Fibroblast of skin of left quadriceps (primary cell): ENCODE results near the gene CYYR1.
"Not testable (repeated sequence)": the region's sequence is repeated elsewhere in the genome, so short reads cannot be mapped to it uniquely, and the experiment has no call there.

ENCODE experiments used
- DNase-seq, 2 experiments: peaks; one replicate each; pipeline ENCODE4 v3.0.0-alpha.2; 2013; ENCODE audit warnings: low read depth in 2 of 2

CYYR1 gene

DNA sequence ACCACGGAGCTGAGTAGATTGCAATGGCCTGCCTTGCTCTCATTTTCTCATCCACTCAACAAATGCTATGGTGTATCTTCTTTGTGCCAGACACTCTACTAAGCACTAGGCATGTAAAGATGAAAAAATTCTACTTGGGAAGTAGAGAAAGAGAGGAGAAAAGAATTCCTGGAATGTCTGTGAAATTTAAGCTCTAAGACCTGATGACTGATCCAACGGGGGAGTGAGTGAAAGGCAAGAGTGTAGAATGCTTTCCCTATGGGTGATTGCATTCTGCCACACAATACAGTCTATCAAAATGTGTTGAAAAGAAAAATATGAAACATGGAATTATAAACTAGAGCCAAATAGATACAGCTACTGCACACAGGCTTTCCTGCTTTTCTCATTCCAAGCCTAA, 82.3 kb downstream of the CYYR1 start:
- peak; percentile 76 to 77 for DNase-seq

DNA sequence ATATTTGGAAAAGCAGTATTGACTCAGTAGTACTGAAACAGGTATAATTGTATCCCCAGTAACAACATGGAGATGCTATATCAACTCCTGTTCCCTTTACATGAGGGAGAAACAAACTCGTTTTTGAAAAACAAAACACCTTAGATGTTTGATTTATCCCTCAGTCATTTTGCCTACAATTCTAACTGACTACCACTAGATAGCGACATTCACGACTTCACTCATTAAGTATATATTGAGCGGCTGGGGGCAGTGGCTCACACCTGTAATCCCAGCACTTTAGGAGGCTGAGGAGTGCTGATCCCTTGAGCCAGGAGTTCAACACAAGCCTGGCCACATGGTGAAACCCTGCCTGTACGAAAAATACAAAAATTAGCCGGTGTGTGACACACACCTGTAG, 83.3 kb downstream of the CYYR1 start:
- no peak for DNase-seq

DNA sequence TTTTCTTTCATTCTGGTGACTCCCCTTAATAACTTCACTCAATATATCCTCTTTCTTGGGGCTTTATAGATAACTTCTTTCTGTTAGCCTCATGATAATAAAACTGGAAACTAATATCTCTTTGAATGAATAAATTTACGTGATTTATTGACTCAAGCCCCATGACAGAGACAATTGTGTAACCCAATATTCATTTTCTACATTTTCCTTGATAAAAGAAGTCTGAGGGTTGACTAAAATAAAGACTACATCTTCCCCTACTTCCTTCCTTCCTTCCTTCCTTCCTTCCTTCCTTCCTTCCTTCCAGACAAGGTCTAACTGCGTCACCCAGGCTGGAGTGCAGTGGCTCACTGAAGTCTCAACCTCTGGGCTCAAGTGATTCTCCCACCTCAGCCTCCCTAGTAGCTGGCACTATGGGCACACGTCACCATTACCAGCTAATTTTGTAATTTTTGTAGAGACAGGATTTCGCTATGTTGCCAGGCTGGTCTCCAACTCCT, 85.1 kb downstream of the CYYR1 start:
- DNase-seq: no peak

DNA sequence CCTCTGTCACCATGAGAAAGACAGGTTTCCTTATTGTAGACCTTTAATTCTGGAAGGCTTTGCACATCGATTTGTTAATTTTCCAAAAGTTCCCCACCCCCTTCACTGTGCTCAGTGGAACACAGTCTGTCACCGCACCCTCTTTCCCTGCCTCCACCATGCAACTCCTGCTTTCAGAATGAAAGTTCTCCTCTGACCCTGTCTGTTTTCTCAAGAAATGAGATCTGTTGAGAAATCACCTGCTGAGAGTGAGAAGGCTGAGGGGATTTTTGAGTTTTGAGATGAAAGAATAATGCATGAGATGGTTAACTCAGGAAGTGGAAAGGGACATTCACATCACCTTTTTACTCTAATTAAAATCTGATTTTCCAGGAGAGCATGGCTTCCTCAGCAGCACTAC, 99.6 kb downstream of the CYYR1 start:
- no peak for DNase-seq

DNA sequence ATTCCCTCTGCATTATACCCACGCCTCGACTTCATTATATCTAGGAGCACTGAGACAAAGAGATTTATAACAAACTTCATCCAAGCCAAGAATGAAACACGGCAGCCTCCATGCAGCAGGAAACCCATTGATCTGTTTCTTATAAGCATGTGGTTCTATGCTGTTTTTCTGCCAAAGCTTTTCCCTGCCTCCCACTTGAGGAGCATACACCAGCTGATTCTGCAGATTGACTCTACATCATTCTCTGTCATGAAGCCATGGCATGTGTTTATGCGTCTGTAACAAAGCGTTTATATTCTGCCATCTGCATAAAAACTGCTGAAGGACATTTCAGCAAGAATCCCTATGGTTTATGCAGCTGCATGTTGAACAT, 102.0 kb downstream of the CYYR1 start:
- peak in 1 of 2 experiments; percentile 37 for DNase-seq

DNA sequence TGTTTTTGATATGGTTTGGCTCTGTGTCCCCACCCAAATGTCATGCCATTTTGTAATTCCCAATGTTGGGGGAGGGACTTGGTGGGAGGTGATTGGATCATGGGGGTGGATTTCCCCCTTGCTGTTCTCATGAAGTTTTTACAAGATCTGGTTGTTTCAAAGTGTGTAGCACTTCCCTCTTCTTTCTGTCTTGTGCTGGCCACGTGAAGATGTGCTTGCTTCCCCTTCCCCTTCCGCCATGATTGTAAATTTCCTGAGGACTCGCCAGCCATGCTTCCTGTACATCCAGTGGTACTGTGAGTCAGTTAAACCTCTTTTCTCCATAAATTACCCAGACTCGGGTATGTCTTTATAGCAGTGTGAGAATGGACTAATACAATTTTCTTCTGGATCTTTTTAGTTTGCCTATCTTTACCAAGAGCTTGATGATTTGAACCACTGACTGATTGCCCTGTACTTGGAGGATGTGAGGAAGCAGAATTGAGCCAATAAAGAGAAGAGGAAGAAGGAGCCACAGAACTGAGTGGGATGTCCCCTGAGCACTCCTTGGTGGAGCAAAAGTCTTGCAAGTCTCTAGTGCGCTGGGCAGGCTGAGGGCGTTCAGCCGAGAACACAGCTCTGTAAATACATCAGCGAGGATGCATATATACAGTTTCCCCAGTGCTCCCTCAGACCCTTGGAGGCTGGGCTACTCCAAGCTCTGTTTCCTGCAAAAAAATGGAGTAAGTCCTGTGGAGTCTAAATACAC, 102.6 kb downstream of the CYYR1 start:
- DNase-seq: no peak

DNA sequence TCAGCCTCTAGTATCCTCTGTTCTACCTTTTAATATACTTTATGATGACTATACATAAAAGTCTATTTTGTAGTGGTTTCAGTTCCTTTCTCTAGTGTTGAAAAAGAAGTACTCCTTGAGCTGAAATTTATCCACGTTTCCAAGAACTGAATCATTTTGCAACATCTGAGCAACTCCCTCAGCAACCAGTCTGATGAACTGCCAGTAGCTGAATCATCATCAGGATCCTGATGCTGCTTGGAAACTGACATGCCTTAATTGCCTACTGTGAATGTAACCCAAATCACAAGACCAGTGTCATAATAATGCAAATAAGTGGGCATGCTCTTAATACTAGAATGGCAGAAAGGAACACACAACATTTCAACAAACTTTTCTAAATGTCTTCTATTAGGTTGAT, 103.3 kb downstream of the CYYR1 start:
- DNase-seq: peak; percentile 81

DNA sequence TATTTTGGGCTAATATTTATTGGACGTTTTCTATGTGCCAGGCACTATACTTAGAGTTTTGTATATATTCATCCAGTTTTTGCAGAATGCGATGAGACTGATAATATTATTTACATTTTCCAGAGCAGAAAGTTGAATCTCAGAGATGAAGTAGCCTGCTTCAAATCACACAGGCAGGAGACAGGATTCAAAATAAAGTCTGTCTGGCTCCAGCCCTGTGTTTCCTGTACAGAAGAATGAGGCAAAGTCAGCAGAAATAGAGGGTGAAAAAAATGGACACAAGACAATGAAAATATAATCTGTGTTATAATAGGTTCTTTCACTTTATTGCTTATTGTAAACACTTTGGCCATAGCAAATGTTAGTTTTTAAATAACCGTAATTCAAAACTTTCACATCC, 107.2 kb downstream of the CYYR1 start:
- no peak for DNase-seq

DNA sequence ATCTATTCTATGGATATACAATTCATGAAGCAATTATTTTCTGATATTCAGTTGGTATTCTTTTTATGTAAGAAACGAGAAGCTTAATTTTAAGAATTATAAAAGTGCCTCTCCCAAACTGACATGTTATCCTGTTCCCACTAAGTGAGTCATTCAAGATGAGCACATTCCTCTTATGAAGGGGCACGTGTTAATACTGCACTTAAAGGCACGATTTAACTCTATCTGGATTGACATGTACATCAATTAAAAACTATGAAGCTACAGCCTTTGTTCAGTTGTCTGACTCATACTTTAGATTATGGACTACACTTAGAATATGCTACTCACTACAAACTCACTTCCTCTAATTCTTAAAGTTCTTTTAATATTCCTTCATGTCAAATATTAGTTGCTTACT, 111.6 kb downstream of the CYYR1 start:
- no peak for DNase-seq

DNA sequence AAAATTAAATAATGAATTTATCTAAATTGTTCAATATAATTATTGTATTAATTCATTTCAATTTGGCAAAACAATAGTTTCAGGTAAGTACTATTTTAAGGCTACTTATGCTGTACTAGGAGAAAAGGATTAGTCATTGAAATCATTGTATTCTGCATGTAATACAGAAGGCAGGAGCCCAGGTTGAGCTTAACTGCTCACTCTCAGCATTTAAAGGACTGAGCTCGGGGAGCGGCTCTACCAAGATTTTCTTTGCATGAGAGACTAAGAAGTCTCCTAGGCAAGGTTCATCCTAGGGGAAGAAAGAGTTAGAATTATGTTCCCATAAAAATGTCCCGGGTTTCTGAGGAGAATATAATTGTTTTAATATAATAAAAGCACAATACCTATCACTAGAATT, 112.5 kb downstream of the CYYR1 start:
- DNase-seq: no peak

DNA sequence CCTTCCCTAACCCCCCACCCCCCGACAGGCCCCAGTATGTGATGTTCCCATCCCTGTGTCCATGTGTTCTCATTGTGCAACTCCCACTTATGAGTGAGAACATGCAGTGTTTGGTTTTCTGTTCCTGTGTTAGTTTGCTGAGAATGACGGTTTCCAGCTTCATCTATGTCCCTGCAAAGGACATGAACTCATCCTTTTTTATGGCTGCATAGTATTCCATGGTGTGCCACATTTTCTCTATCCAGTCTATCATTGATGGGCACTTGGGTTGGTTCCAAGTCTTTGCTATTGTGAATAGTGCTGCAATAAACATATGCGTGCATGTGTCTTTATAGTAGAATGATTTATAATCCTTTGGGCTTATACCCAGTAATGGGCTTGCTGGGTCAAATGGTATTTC, 114.2 kb downstream of the CYYR1 start:
- not testable (repeated sequence) for DNase-seq

DNA sequence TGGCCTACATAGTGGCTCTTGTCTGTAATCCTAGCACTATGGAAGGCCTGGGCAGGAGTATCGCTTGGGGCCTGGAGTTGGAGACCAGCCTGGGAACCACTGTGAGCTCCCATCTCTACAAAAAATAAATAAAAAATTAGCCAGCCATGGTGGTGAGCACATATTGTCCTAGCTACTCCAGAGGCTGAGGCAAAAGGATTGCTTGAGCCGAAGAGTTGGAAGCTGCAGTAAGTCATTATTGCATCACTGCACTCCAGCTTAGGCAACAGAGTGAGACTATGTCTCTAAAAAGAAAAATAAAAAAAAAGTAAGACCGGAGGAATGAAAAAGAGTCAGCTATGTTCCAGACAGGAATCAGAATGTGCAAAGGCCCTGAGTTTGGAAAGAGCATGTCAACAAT, 115.3 kb downstream of the CYYR1 start:
- DNase-seq: no peak

DNA sequence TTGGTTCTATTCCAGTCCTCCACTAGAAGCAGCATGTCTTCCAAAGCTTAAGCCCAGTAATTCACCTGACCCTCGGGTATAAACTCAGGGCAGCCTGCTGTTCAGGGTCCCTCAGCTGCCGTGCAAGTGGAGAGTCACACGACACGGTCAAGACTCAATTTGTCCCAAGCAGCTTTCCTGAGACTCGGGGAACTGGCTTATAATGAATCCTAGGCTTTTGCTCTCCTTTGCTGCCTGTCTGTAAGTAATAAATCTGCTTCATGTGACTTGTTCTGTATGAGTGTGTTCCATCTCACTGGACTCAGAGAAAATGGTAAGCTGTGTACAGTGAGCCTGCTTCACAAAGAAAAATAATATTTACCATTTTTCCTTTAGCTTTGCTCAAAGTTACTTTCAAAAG, 119.8 kb downstream of the CYYR1 start:
- DNase-seq: no peak

DNA sequence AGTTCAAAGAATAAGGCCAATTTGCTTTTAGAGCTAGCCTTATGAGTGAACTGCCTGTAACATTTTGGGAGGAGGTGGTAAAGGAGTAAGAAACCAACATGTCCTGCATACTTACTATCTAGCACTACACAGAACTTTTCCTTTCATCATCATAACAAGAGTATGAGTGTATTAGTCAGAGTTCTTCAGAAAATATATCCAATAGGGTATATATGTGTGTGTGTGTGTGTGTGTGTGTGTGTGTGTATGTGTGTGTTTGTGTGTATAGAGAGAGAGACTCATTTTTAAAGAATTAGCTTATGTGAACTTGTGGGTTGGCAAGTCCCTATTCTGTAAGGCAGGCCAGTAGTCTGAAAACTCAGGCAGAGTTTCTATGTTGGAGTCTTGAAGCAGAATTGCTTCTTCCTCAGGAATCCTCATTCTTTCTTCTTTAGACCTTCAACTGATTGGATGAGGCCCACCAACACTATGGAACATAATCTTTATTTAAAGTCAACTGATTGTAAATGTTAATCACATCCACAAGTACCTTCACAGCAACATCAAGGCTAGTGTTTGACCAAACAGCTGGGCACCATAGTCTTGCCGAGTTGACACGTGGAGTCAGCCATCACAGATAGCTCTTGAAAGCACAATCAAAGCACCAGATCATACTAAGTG, 121.9 kb downstream of the CYYR1 start:
- DNase-seq: no peak

DNA sequence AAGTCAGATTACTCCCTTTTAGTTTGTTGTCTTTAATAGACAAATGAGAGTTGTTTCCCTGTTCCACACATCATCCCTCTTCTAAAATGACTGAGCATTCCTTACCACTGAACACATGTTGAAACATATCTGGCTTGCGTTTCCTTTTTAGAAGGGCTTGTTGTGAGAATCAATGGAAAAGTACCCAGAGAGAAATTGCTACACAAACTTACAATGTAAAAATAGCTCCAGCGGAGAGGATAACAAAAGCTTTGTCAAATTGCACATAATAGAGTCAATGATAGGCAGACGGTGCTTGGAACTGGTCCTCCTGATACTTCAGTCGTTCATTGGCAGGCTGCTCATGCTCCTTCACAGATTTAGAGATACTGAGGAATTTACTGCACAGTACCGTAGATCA, 123.9 kb downstream of the CYYR1 start:
- DNase-seq: peak; percentile 63

DNA sequence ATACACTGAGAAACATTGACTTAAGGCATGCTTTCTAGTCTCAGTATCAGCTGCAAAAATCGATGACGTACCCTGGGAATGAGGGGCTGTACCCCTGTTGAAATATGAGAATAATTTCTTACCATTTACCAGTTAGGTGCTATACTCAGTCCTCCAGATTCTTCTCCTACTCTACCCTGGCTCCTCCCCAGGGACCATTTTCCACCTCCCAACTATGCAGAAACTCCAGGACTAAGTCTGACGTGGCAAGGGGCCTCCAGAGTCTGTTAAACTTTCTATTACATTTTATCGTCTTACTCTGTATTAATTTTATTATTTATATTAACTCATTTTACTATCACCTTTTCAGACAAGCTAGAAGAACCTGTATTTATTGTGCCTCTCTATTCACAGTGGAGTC, 124.3 kb downstream of the CYYR1 start:
- DNase-seq: peak; percentile 32 to 38

DNA sequence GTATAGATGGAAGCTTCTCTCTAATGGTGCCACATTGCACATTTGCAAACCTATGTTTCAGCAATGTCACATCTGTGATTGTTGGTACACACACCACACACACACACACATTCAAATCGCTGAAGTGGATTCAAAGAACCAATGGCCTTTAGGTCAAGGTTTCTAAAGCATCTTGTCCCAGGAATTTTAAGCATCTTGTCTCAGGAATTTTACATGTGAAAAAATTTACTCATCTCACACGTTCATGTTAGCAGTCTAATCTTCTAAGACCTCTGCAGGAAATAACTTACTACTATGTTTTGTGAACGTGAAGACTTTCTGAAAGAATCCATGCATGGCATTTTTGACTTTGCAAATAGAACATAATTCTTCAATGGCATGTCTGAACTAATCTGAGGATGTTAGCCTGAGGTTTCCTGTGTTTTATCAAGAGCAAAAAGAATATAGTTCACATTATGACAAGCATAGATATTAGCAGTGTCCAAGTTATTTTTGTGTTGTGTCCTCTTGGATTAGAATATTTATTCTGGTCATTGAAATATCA, 125.1 kb downstream of the CYYR1 start:
- no peak for DNase-seq

DNA sequence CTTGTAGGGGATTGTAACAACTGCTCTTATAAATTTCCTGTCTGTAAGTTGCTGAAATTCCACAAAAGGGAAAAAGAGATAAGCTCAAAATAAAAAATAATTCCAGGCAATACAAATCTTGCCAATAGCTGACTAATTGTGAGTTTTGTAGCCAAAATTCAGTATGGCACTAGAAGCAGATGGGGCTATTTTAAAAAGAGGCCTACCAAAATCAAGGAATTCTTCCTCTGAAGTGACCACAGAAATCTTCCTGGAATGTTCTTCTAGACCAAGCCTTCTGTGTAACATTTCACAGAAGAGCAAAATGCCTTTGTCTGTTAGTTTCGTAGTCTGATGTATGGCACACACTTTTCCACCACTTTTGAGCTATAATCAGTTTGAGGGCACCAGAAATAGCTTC, 127.6 kb downstream of the CYYR1 start:
- DNase-seq: peak; percentile 72 to 79

DNA sequence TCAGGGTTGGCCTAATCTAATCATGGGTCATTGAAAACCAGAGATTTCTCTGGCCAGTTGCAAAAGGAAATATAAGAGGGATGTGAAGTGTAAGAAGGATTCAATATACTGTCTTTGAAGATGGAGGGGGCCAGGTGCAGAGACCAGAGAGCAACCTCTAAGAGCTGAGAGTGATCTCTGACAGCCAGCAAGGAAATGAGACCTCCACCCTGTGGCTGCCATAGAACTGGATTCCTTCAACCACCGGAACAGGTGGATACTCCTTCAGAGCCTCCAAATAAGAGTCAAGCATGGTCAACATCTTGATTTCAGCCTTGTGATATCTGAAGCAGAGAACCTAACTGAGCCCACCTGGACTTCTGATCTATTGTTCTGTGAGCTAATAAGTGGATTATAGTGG, 128.4 kb downstream of the CYYR1 start:
- no peak for DNase-seq

DNA sequence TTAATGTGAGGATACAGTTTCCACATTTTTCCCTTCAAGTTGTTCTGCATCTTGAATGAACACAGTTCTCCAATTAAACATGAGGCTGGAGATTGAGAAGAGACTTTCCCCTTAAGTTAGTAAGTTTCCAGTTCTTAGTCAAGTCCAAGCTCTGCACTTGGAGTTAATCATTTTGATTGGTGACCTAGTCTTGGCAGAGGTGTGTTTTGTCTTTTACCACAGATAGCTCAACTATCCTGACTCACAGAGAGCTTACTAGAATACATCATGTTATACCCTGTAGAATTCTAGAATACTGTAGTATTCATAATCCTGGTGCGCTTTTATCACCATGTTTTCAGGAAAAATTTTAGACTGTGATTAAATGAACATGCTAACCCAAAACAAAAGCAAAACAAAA, 129.2 kb downstream of the CYYR1 start:
- DNase-seq: peak in 1 of 2 experiments; percentile 20

DNA sequence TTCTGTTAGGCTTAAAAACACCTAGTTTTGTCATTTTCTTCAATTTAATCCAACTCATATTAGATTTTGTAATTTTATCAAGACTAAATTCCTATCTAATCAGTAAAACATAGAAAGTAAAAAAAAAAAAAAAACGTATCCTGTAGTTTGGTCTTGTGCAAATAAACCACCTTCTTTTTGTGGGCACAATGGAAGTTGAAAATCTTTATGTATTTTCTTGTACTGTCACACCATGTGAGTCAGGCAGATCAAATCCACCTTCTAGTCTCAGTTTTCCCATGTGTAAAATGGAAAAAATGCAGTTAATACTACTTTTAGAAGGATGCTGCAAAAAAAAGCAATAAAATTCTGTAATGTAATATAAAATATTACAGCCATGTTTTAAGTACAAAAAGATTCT, 129.8 kb downstream of the CYYR1 start:
- no peak for DNase-seq

DNA sequence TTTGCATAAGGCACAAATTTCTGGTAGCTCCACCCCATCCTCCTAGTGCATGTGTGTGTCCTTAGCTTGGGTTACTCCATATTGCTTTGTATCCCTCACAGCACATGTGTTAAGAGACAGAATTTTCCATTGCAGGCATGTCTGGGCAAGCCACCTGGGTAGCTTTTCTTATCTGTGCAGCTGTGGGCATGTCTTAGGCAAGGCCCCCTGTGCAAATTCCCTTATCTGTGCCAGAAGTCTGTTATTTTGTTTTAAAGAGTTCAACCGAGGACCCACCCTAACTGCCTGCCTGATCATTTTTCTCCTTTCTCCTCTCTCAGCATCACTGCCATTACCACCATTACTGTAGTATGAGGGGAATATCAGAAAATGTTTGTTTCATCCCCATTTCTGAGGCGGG, 131.9 kb downstream of the CYYR1 start:
- DNase-seq: no peak

DNA sequence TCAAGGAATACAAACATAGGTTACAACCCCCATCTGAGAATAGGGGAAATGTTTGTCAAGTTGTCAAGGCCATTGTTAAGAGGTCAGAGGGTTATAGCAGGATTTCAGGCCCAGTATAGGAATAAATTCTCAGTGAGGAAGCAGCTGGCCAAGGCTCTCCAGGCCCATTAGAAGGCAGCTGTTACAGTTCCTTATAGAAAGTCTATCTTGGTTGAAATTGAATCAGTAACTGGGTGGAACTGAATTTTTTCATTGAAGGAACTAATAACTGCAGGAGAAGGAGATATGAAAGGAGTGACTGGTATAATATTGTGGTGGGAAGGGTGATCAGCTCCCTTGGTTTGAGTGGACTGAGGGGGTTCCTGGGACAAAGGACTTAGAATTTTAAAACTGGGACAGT, 134.1 kb downstream of the CYYR1 start:
- no peak for DNase-seq
